ENCODE data around the gene SYNM. TPM values are rescaled to one million over a fixed set of nuclear protein-coding genes. Genes with fewer than 3 reads are reported as not detected.

Gene SYNM
- total RNA-seq: 23.4 and 24.0 TPM in 2 replicates

GRCh38 chr15:99104788-99105513 is at the start of gene SYNM:
Gene SYNM (plus strand): TSS chr15:99105080. CDS start chr15:99105200, 120 bp downstream.

Other genes with a start within 250 kb of the SYNM start
- not detected in 2 replicates for gene PGPEP1L, start 97.3 kb upstream of the SYNM start, total RNA-seq
- gene TTC23, start 144.5 kb downstream of the SYNM start, total RNA-seq: 24.6 and 29.1 TPM in 2 replicates
- 15.6 and 20.9 TPM in 2 replicates for gene LRRC28, start 146.4 kb downstream of the SYNM start, total RNA-seq